Fibroblast of peridontal ligament (primary cell): ENCODE results near the gene CACNA1S.

ENCODE experiments used
- DNase-seq: peaks from one replicate; pipeline ENCODE4 v3.0.0-alpha.2; 2010; ENCODE audit errors: extremely low read depth

The CACNA1S gene

GRCh38 chr1:201116091-201116490 lies 3.9 kb upstream of the CACNA1S start:
- DNase-seq: no peak

GRCh38 chr1:201115390-201115937 lies 3.2 kb upstream of the CACNA1S start:
- no peak for DNase-seq

GRCh38 chr1:201114245-201115131 lies 2.3 kb upstream of the CACNA1S start:
- peak; percentile 90 for DNase-seq

DNA sequence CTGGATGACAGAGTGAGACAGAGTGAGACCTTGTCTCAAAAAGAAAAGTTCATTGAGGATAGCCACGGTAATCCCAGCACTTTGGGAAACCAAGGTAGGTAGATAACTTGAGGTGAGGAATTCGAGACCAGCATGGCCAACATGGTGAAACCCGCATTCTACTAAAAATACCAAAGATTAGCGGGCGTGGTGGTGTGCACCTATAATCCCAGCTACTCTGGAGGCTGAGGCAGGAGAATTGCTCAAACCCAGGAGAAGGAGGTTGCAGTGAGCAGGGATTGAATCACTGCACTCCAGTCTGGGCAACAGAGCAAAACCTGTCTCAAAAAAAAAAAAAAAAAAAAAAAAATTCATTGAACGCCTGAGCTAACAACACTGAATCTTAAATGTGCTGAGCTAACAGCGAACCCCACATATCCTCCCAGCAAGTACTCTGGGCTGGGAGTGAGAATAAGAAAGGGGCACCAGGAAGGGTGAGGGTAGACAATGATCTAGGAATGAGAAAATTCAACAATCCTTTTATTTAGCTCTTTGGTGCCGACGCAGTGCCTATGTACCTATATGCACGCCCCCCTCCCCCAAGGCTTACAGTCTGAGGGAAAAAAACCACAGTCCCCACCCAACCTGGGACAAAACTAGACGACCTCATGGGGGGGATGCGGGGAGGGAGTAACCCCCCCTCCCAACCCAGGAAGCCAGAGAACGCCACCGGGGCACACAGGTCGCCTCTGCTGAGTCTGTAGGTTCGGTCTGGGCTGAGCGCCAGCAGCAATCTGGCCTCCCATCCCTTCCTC lies 1.4 kb upstream of the CACNA1S start:
- no peak for DNase-seq

DNA sequence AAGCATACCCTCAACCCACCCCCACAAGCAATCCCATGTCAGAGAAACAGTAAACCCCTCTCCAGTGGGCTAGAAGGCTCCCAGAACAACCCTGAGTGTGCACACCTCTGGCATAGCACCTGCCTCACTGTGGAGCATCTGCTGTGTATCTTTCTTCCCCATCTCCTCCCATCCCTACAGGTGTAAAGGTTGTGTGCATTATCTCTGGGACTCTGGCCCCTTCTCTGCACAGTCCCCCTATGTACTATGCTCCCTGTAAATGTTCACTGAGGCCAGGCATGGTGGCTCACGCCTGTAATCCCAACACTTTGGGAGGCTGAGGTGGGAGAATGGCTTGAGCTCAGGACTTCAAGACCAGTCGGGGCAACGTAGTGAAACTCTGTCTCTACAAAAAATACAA lies 700 bp upstream of the CACNA1S start:
- DNase-seq: no peak

- no peak for DNase-seq
Observed at GRCh38 chr1:201111672-201112071, 554 bp downstream of the CACNA1S start.

DNA sequence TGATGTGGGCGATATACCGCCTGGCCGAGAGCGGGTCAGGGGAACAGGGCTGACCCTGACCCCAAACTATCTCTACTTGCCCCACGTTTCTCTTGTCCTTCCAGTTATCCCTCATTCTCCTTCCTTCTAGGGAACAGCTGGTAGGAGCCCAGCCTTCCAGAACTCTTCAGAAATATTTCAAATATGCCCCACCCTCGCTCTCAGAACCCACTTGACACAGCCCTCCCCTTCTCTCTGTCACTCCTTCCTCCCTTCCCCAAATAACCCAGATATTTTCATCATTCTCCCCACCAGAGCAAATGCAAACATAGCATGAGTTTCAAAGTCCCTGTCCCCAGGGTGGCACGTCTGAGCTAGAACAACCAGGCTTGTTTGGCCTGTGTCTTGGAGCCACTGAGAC lies 1.1 kb downstream of the CACNA1S start:
- DNase-seq: no peak

GRCh38 chr1:201110616-201111015 lies 1.6 kb downstream of the CACNA1S start:
- no peak for DNase-seq

DNA sequence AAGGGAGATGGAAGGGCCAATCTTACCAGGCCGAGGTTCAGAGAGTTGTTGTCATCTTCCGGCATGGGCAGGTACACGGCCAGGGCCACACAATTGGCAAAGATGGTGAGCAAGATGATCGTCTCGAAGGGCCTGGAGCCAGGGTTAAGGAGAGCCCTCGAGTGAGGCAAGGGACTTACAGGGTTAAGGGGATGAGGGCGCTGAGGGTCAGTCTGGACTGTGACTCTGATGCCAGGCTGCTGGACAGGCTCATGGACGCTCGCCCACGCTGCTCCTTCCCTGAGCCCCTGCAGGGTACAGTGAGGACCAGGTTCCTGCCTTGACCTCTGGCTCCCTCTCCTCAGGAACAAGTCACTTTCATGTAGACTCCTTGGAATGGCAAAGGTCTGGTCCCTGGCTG lies 2.1 kb downstream of the CACNA1S start:
- no peak for DNase-seq

GRCh38 chr1:201109651-201110050 lies 2.6 kb downstream of the CACNA1S start:
- no peak for DNase-seq

GRCh38 chr1:201108614-201109013 lies 3.6 kb downstream of the CACNA1S start:
- no peak for DNase-seq

GRCh38 chr1:201105688-201106087 lies 6.5 kb downstream of the CACNA1S start:
- no peak for DNase-seq

GRCh38 chr1:201104141-201104540 lies 8.1 kb downstream of the CACNA1S start:
- DNase-seq: no peak

GRCh38 chr1:201103666-201104065 lies 8.6 kb downstream of the CACNA1S start:
- no peak for DNase-seq

DNA sequence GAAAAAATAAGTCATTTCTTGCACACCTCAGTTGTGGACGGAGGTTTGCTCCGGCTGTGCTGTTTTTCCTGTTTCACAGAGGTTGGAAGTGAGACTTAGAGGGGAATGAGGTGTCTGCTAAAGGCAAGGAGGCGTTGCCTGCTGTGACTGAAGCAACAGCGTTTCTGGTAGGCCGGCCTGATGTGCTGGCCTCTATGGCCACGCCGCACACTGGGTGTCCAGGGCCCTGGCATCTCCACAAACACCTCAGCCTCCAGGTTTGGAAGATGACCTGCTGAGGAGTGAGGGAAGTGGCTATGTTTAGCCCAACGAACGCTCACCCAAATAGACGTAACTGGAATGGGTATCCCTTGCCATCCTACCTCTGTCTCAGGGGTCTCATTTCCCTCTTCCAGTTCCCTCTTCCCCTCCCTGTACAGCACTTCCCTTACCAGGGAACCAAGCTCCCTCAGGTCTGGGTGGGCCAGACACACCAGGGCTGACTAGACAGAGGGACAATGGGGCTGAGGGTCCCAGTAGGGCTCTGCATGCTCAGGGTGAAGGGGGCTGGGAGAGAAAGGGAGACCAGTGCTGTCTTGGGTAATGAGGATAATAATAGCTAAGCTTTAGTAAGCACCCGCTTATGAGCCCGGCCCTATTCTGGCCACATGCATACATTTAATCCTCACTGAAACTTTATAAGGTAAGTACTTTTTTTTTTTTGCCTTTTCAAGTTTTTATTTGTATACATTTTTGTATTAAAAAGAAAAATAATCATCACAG lies 11.9 kb downstream of the CACNA1S start:
- DNase-seq: no peak

- DNase-seq: no peak
Observed at GRCh38 chr1:201098992-201099677, 13.1 kb downstream of the CACNA1S start.

DNA sequence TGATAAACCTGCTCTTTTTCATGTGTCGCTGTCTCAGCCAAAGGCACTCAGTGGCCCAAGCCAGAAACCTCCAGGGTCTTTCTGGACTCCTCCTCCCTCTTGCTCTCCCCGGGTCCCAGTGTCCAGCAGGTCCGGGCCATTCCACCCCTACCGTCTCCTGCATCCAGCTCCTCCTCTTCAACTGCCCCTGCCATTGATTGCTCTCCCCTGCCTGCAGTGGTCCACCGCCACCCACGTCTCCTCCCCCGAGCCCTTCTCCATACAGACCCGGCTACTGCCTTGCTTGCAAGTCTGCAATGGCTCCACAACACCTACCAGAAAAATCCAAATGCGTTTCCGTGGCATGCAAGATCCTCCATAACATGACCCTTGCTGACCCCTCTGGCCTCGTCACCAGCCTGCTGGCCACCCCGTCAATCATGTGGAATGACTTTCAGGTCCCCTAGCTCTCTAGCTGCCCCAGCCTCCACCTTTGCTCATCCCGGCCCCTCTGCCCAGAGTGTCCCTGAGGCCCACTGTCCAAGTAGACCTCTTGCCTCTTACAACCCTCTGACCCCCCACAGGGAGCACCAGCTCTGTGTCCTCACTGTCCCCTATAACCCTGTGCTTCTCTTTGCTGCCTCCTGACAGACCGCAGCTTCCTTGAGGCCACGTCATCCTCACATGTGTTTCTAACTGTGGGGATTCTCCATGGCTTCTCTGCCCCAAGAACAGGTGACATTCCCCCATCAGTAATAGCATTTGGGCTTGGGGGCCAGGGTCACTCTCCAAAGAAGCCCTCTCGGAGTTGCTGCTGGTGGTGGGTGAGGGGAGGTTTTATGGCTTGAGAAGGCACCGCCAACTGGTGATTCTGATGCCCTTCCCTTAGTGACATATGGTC lies 15.0 kb downstream of the CACNA1S start:
- DNase-seq: no peak

- no peak for DNase-seq
Observed at GRCh38 chr1:201096041-201096461, 16.2 kb downstream of the CACNA1S start.

DNA sequence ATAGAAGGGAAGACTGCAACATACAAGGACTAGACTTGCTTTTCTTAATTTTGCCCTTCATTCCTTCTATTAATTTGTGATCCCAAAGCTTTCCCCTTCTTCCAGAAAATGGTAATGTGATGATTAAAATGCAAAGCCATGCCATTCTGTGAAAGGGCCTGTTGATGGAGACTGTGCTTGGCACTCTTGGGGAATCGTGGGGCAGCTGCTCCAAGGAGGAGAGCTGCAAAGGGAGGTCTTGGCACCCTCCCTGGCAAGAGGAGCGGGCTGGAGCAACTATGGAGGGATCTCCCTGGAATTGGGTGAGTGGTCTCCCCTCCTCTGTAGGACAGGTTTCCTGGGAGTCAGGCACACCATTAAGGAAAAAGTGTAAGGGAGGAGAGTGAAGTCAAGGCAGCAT lies 16.6 kb downstream of the CACNA1S start:
- no peak for DNase-seq

GRCh38 chr1:201094832-201095231 lies 17.4 kb downstream of the CACNA1S start:
- DNase-seq: no peak
